ENCODE measurements around the gene IGIP.

DNA sequence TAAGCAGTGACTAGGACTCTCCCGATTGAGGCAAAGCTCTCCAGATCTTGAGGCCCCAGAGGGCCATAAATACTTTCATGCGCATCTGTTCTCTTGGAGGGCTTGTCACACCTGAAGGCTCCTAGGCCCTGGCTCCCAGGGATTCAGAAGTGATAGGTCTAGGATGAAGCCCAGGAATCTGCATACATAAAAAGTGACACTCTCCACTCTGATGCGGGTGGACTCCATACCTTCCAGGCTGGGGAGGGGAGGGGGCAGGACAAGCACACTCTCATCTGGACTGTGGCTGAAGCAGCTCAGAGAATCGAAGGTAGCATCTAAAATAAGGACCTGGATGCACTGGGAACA, 40.2 kb downstream of the IGIP start:
- TF ChIP-seq, protein P1, sequence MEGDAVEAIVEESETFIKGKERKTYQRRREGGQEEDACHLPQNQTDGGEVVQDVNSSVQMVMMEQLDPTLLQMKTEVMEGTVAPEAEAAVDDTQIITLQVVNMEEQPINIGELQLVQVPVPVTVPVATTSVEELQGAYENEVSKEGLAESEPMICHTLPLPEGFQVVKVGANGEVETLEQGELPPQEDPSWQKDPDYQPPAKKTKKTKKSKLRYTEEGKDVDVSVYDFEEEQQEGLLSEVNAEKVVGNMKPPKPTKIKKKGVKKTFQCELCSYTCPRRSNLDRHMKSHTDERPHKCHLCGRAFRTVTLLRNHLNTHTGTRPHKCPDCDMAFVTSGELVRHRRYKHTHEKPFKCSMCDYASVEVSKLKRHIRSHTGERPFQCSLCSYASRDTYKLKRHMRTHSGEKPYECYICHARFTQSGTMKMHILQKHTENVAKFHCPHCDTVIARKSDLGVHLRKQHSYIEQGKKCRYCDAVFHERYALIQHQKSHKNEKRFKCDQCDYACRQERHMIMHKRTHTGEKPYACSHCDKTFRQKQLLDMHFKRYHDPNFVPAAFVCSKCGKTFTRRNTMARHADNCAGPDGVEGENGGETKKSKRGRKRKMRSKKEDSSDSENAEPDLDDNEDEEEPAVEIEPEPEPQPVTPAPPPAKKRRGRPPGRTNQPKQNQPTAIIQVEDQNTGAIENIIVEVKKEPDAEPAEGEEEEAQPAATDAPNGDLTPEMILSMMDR (IDR thresholded peaks at IDR 0.05; ENCODE audit: low read depth, low read length, poor library complexity, severe bottlenecking) = no peak
- TF ChIP-seq EZH2phosphoT487 (IDR thresholded peaks at IDR 0.05; ENCODE audit: borderline replicate concordance, low read length) = no peak

Measured in DOHH2 (cell line).